Suprapubic skin (tissue), 4 donors: Measurements from ENCODE around the gene SCGN. TPM values are rescaled to one million over a fixed set of nuclear protein-coding genes. Genes with fewer than 3 reads are reported as not detected.

ENCODE experiments used
- DNase-seq, 2 donors: peaks; one replicate each; pipeline ENCODE4 v3.0.0-alpha.2; 2019; ENCODE audit warnings: low spot score in 2 of 2
- H3K27ac ChIP-seq: fragments of 200-600 bp; sonication (generic); one replicate; pipeline ENCODE4 v1.5.1; 2019
- H3K27me3 ChIP-seq: fragments of 200-600 bp; sonication (generic); one replicate; pipeline ENCODE4 v1.5.1; 2019
- H3K36me3 ChIP-seq: fragments of 200-600 bp; sonication (generic); one replicate; pipeline ENCODE4 v1.5.1; 2019
- H3K4me1 ChIP-seq: fragments of 200-600 bp; sonication (generic); one replicate; pipeline ENCODE4 v1.5.1; 2019
- H3K4me3 ChIP-seq: fragments of 200-600 bp; sonication (generic); one replicate; pipeline ENCODE4 v1.5.1; 2019; ENCODE audit warnings: mild to moderate bottlenecking
- H3K9me3 ChIP-seq: fragments of 200-600 bp; sonication (generic); one replicate; pipeline ENCODE4 v1.5.1; 2019
- CTCF ChIP-seq, 2 donors: fragments of 200-600 bp in 1 of 2; fragments of 450-650 bp in 1 of 2; sonication (generic) in 1 of 2; IDR thresholded peaks; one replicate each; pipeline ENCODE4 v1.5.1; 2016 to 2019; ENCODE audit warnings: antibody characterized with exemption in 2 of 2, mild to moderate bottlenecking in 1 of 2, moderate library complexity in 1 of 2
- EP300 ChIP-seq: sonication (generic); formaldehyde crosslinking; IDR thresholded peaks from one replicate; pipeline ENCODE4 v1.6.1; 2017; ENCODE audit warnings: antibody characterized with exemption
- POLR2A ChIP-seq, 2 donors: fragments of 450-650 bp; IDR thresholded peaks; one replicate each; pipeline ENCODE4 v1.6.1; 2017; ENCODE audit warnings: antibody characterized with exemption in 2 of 2, mild to moderate bottlenecking in 2 of 2, moderate library complexity in 2 of 2
- POLR2AphosphoS5 ChIP-seq, 3 donors: sonication (generic); formaldehyde crosslinking; IDR thresholded peaks; one replicate each; pipeline ENCODE4 v1.6.1; 2017; ENCODE audit warnings: antibody characterized with exemption in 3 of 3
- WGBS: methylation state at CpG from one replicate; pipeline ENCODE4 v1.1.5; 2018; 5-methylcytosine and 5-hydroxymethylcytosine counted together
- total RNA-seq, 4 donors: library from RNA; depleted of rRNA; stranded (reverse); fragments of >200 nt; gene quantifications; one replicate each; pipeline ENCODE4 v1.1.0, GENCODE V29; 2016

Gene SCGN
- total RNA-seq, 4 donors from 2014 or later: 0.34 TPM; not detected in 3

- no peaks in the 10 kb centered on the region for H3K27me3 ChIP-seq
- no peaks in the 10 kb centered on the region for H3K9me3 ChIP-seq
- H3K4me1 ChIP-seq: no peaks in the 10 kb centered on the region
- H3K4me3 ChIP-seq: no peak overlapping the region
- WGBS: 77% methylated on average over 3 of the region's 3 CpGs
- peaks cover 12% of the 10 kb centered on the region for H3K36me3 ChIP-seq
- H3K27ac ChIP-seq: no peak overlapping the region
- no peak for DNase-seq
- no peak for TF ChIP-seq CTCF (IDR thresholded peaks at IDR 0.05)
- TF ChIP-seq POLR2A (IDR thresholded peaks at IDR 0.05): no peak
- no peak for TF ChIP-seq EP300
- TF ChIP-seq POLR2AphosphoS5 (IDR thresholded peaks at IDR 0.05): no peak
These were observed 39.3 kb upstream of the SCGN start for GRCh38 chr6:25612666-25613065.

- no peaks in the 10 kb centered on the region for H3K27me3 ChIP-seq
- H3K4me1 ChIP-seq: no peaks in the 10 kb centered on the region
- no peak overlapping the region for H3K4me3 ChIP-seq
- WGBS: 88% methylated on average over 1 of the region's 1 CpG
- no peaks in the 10 kb centered on the region for H3K9me3 ChIP-seq
- TF ChIP-seq POLR2A (IDR thresholded peaks at IDR 0.05) (no peak), POLR2AphosphoS5 (IDR thresholded peaks at IDR 0.05) (no peak), EP300 (no peak), CTCF (IDR thresholded peaks at IDR 0.05) (no peak)
- peaks cover 9% of the 10 kb centered on the region for H3K36me3 ChIP-seq
- no peak overlapping the region for H3K27ac ChIP-seq
- no peak for DNase-seq
These were observed 38.6 kb upstream of the SCGN start for GRCh38 chr6:25613415-25613814.

GRCh38 chr6:25614052-25614451 lies 38.0 kb upstream of the SCGN start:
- Histone ChIP-seq H3K27me3 (no peaks in the 10 kb centered on the region), H3K27ac (no peak overlapping the region), H3K4me1 (no peaks in the 10 kb centered on the region), H3K9me3 (no peaks in the 10 kb centered on the region), H3K36me3 (peaks cover 4% of the 10 kb centered on the region), H3K4me3 (no peak overlapping the region)
- WGBS: 63% methylated on average over 4 of the region's 4 CpGs
- TF ChIP-seq POLR2A (IDR thresholded peaks at IDR 0.05) (no peak), EP300 (no peak), POLR2AphosphoS5 (IDR thresholded peaks at IDR 0.05) (no peak), CTCF (IDR thresholded peaks at IDR 0.05) (no peak)
- no peak for DNase-seq

GRCh38 chr6:25615471-25615870 lies 36.5 kb upstream of the SCGN start:
- DNase-seq: no peak
- TF ChIP-seq EP300 (no peak), POLR2A (IDR thresholded peaks at IDR 0.05) (no peak), POLR2AphosphoS5 (IDR thresholded peaks at IDR 0.05) (no peak), CTCF (IDR thresholded peaks at IDR 0.05) (no peak)
- H3K27ac ChIP-seq: no peak overlapping the region
- no peaks in the 10 kb centered on the region for H3K27me3 ChIP-seq
- WGBS: 71% methylated on average over 1 of the region's 1 CpG
- H3K4me3 ChIP-seq: no peak overlapping the region
- peaks cover 3% of the 10 kb centered on the region for H3K36me3 ChIP-seq
- H3K9me3 ChIP-seq: no peaks in the 10 kb centered on the region
- H3K4me1 ChIP-seq: no peaks in the 10 kb centered on the region

- Histone ChIP-seq H3K9me3 (no peaks in the 10 kb centered on the region), H3K27ac (no peak overlapping the region), H3K4me1 (no peaks in the 10 kb centered on the region), H3K27me3 (no peaks in the 10 kb centered on the region), H3K4me3 (no peak overlapping the region), H3K36me3 (no peaks in the 10 kb centered on the region)
- 91% methylated on average over 2 of the region's 2 CpGs for WGBS
- TF ChIP-seq EP300: no peak
- TF ChIP-seq POLR2A (IDR thresholded peaks at IDR 0.05): no peak
- TF ChIP-seq POLR2AphosphoS5 (IDR thresholded peaks at IDR 0.05): no peak
- TF ChIP-seq CTCF (IDR thresholded peaks at IDR 0.05): no peak
- no peak for DNase-seq
These were observed 34.0 kb upstream of the SCGN start for GRCh38 chr6:25617997-25618396.
